Caki2 (cell line): ENCODE data around the gene KCNJ15. TPM values are rescaled to one million over a fixed set of nuclear protein-coding genes. Genes with fewer than 3 reads are reported as not detected.

ENCODE experiments used
- DNase-seq: peaks from one replicate; pipeline ENCODE4 v3.0.0-alpha.2; 2015; ENCODE audit warnings: low read depth
- in situ Hi-C: cut with HindIII; loops from 2 replicates; pipeline ENCODE4 v1.10.0; 2016; ENCODE audit warnings: low sequenced_read_pairs, low pct_unique_long_range_greater_than_20kb, mixed read lengths
- total RNA-seq: library from RNA; depleted of rRNA; stranded (reverse); fragments of >200 nt; shearing (Covaris generic); gene quantifications from 2 replicates; pipeline ENCODE4 v1.2.3, GENCODE V29; 2014; ENCODE audit warnings: low replicate concordance

KCNJ15 gene
- total RNA-seq, 1 experiment from 2014 or later: not detected

GRCh38 chr21:38333301-38334272 lies 76.8 kb downstream of the KCNJ15 start:
- in situ Hi-C loops: no loop called here
- DNase-seq: no peak

- in situ Hi-C loops: no loop called here
- DNase-seq: no peak
Measured at GRCh38 chr21:38334866-38335265, 78.1 kb downstream of the KCNJ15 start.

- DNase-seq: no peak
- in situ Hi-C loops: no loop called here
Measured at GRCh38 chr21:38337793-38338192, 81.0 kb downstream of the KCNJ15 start.

GRCh38 chr21:38340131-38340530 lies 83.3 kb downstream of the KCNJ15 start:
- DNase-seq: no peak
- in situ Hi-C loops: no loop called here

- in situ Hi-C loops: no loop called here
- no peak for DNase-seq
Measured at GRCh38 chr21:38341546-38342012, 84.8 kb downstream of the KCNJ15 start.

GRCh38 chr21:38342739-38343138 lies 85.9 kb downstream of the KCNJ15 start:
- no peak for DNase-seq
- in situ Hi-C loops: no loop called here

- in situ Hi-C loops: no loop called here
- DNase-seq: peak; percentile 91
Measured at GRCh38 chr21:38343691-38344090, 86.9 kb downstream of the KCNJ15 start.

- DNase-seq: no peak
- in situ Hi-C loops: no loop called here
Measured at GRCh38 chr21:38346286-38346685, 89.5 kb downstream of the KCNJ15 start.

- in situ Hi-C loops: no loop called here
- DNase-seq: peak; percentile 67
Measured at GRCh38 chr21:38349111-38349746, 92.4 kb downstream of the KCNJ15 start.

- DNase-seq: no peak
- in situ Hi-C loops: loop anchor here (25.0 kb wide), 1 partner anchor 188 kb away; no protein-coding TSS in a partner anchor
Measured at GRCh38 chr21:38349977-38350376, 93.2 kb downstream of the KCNJ15 start.

GRCh38 chr21:38350684-38351083 lies 93.9 kb downstream of the KCNJ15 start:
- in situ Hi-C loops: loop anchor here (25.0 kb wide), 1 partner anchor 188 kb away; no protein-coding TSS in a partner anchor
- no peak for DNase-seq

GRCh38 chr21:38351176-38351959 lies 94.6 kb downstream of the KCNJ15 start:
- DNase-seq: no peak
- in situ Hi-C loops: loop anchor here (25.0 kb wide), 1 partner anchor 189 kb away; no protein-coding TSS in a partner anchor

- peak; percentile 44 for DNase-seq
- in situ Hi-C loops: loop anchor here (25.0 kb wide), 1 partner anchor 190 kb away; no protein-coding TSS in a partner anchor
Measured at GRCh38 chr21:38351961-38352521, 95.2 kb downstream of the KCNJ15 start.

GRCh38 chr21:38352536-38353219 lies 95.9 kb downstream of the KCNJ15 start:
- DNase-seq: peak; percentile 58
- in situ Hi-C loops: loop anchor here (25.0 kb wide), 1 partner anchor 190 kb away; no protein-coding TSS in a partner anchor

- DNase-seq: no peak
- in situ Hi-C loops: loop anchor here (25.0 kb wide), 1 partner anchor 192 kb away; no protein-coding TSS in a partner anchor
Measured at GRCh38 chr21:38354231-38354630, 97.4 kb downstream of the KCNJ15 start.

GRCh38 chr21:38354746-38355145 lies 98.0 kb downstream of the KCNJ15 start:
- no peak for DNase-seq
- in situ Hi-C loops: loop anchor here (25.0 kb wide), 1 partner anchor 192 kb away; no protein-coding TSS in a partner anchor

GRCh38 chr21:38355353-38355752 lies 98.6 kb downstream of the KCNJ15 start:
- no peak for DNase-seq
- in situ Hi-C loops: loop anchor here (25.0 kb wide), 1 partner anchor 193 kb away; no protein-coding TSS in a partner anchor
